A673 (cell line): ENCODE data around the gene PHF21B. TPM values are rescaled to one million over a fixed set of nuclear protein-coding genes. Genes with fewer than 3 reads are reported as not detected.

Experiments
- BruUV-seq: library from RNA; stranded (reverse); fragments of 400-500 nt; replicated peaks from 2 replicates; lab custom pipeline; 2021; lab: Mats Ljungman, UMichigan
- CTCF ChIA-PET: fragments of 300-600 bp; sonication (Branson Sonifier 250); formaldehyde crosslinking; loops from one replicate; lab custom pipeline; 2022; ENCODE audit warnings: antibody characterized with exemption; lab: Charles Lee
- POLR2A ChIA-PET: fragments of 300-600 bp; sonication (Branson Sonifier 250); formaldehyde crosslinking; loops from one replicate; lab custom pipeline; 2022; ENCODE audit warnings: antibody characterized with exemption; ENCODE audit not compliant: low non-redundant PET; lab: Charles Lee
- DNase-seq: peaks from one replicate; pipeline ENCODE4 v3.0.0-alpha.2; 2015; ENCODE audit warnings: low spot score
- H3K27ac ChIP-seq: fragments of 200-600 bp; sonication (generic); 2 replicates; pipeline ENCODE4 v1.5.1; 2016; ENCODE audit warnings: mixed run types, low read depth, mild to moderate bottlenecking, mixed read lengths, antibody characterized with exemption, low read length; ENCODE audit not compliant: poor library complexity, severe bottlenecking
- H3K27me3 ChIP-seq: fragments of 200-600 bp; sonication (generic); replicated peaks from 2 replicates; pipeline ENCODE4 v1.6.1; 2017; ENCODE audit warnings: mixed run types, low read depth, mild to moderate bottlenecking, mixed read lengths, antibody characterized with exemption, low read length; ENCODE audit not compliant: insufficient read depth, poor library complexity
- H3K36me3 ChIP-seq: fragments of 200-600 bp; sonication (generic); 2 replicates; pipeline ENCODE4 v1.6.1; 2016; ENCODE audit warnings: mixed run types, mild to moderate bottlenecking, mixed read lengths, antibody characterized with exemption, low read length; ENCODE audit not compliant: insufficient read depth, poor library complexity, severe bottlenecking
- H3K4me1 ChIP-seq: fragments of 200-600 bp; sonication (generic); 2 replicates; pipeline ENCODE4 v1.6.1; 2017; ENCODE audit warnings: mixed run types, mild to moderate bottlenecking, mixed read lengths, antibody characterized with exemption, low read length; ENCODE audit not compliant: insufficient read depth, poor library complexity, severe bottlenecking
- H3K4me3 ChIP-seq: fragments of 200-600 bp; sonication (generic); 2 replicates; pipeline ENCODE4 v1.5.1; 2016; ENCODE audit warnings: low read depth, mixed run types, mild to moderate bottlenecking, mixed read lengths, low read length; ENCODE audit not compliant: poor library complexity, severe bottlenecking
- H3K9me3 ChIP-seq: fragments of 200-600 bp; sonication (generic); 2 replicates; pipeline ENCODE4 v1.6.1; 2016; ENCODE audit warnings: mixed run types, low read depth, mild to moderate bottlenecking, mixed read lengths, antibody characterized with exemption, low read length; ENCODE audit not compliant: poor library complexity, severe bottlenecking
- CTCF ChIP-seq: fragments of 300-800, 200-600 bp; sonication (generic); conservative IDR thresholded peaks from 2 replicates; pipeline ENCODE4 v1.5.1; 2017; ENCODE audit warnings: low read depth, mild to moderate bottlenecking, antibody characterized with exemption, low read length, moderate library complexity, mixed read lengths
- EZH2 ChIP-seq: fragments of 200-600 bp; sonication (generic); IDR thresholded peaks from 2 replicates; pipeline ENCODE4 v1.6.1; 2017; ENCODE audit warnings: borderline replicate concordance, low read depth, mild to moderate bottlenecking, mixed read lengths, antibody characterized with exemption, low read length; ENCODE audit not compliant: poor library complexity, severe bottlenecking
- intact Hi-C: fragments of 100-400 bp; cut with micrococcal nuclease; formaldehyde crosslinking; loops from one replicate; pipeline ENCODE4 v1.10.0; 2022; ENCODE audit not compliant: unreplicated experiment
- total RNA-seq: library from RNA; stranded (reverse); gene quantifications from 2 replicates; pipeline ENCODE4 v1.2.3, GENCODE V29; 2021

The PHF21B gene
- total RNA-seq, 1 experiment from 2014 or later: 13.2 TPM

- DNase-seq: no peak
- peaks cover 36% of the 10 kb centered on the region for H3K27me3 ChIP-seq
- no peak overlapping the region for H3K4me3 ChIP-seq
- TF ChIP-seq CTCF: no peak
- no peak for TF ChIP-seq EZH2
- no peaks in the 10 kb centered on the region for H3K9me3 ChIP-seq
- BruUV-seq: no TSS peak
- no peaks in the 10 kb centered on the region for H3K36me3 ChIP-seq
- intact Hi-C loops: no loop called here
- POLR2A ChIA-PET: no interaction called here
- CTCF ChIA-PET: no interaction called here
- no peak overlapping the region for H3K27ac ChIP-seq
- H3K4me1 ChIP-seq: no peaks in the 10 kb centered on the region
Measured at GRCh38 chr22:45051946-45052345, 42.1 kb upstream of the PHF21B start.

- DNase-seq: no peak
- ChIA-PET POLR2A (no interaction called here), CTCF (no interaction called here)
- Histone ChIP-seq H3K27ac (no peak overlapping the region), H3K27me3 (peaks cover 36% of the 10 kb centered on the region), H3K36me3 (no peaks in the 10 kb centered on the region), H3K4me3 (no peak overlapping the region), H3K4me1 (no peaks in the 10 kb centered on the region), H3K9me3 (no peaks in the 10 kb centered on the region)
- intact Hi-C loops: no loop called here
- no TSS peak for BruUV-seq
- TF ChIP-seq EZH2: no peak
- no peak for TF ChIP-seq CTCF
Measured at GRCh38 chr22:45051419-45051818, 41.6 kb upstream of the PHF21B start.

GRCh38 chr22:45047260-45047659 is 37.5 kb upstream of the PHF21B start:
- no peaks in the 10 kb centered on the region for H3K4me1 ChIP-seq
- H3K27me3 ChIP-seq: peaks cover 43% of the 10 kb centered on the region
- no peaks in the 10 kb centered on the region for H3K36me3 ChIP-seq
- TF ChIP-seq CTCF: no peak
- no peak for TF ChIP-seq EZH2
- ChIA-PET CTCF (no interaction called here), POLR2A (no interaction called here)
- BruUV-seq: no TSS peak
- no peak for DNase-seq
- intact Hi-C loops: no loop called here
- H3K4me3 ChIP-seq: no peak overlapping the region
- H3K9me3 ChIP-seq: no peaks in the 10 kb centered on the region
- H3K27ac ChIP-seq: no peak overlapping the region
